ENCODE measurements around the gene MKKS. TPM values are rescaled to one million over a fixed set of nuclear protein-coding genes. Genes with fewer than 3 reads are reported as not detected.

The MKKS gene
- total and polyA plus RNA-seq, 2 of the 13 experiments (the other 11 are each of a cell fraction or from before 2014, with no cell fraction given): 26.7 to 34.5 TPM

DNA sequence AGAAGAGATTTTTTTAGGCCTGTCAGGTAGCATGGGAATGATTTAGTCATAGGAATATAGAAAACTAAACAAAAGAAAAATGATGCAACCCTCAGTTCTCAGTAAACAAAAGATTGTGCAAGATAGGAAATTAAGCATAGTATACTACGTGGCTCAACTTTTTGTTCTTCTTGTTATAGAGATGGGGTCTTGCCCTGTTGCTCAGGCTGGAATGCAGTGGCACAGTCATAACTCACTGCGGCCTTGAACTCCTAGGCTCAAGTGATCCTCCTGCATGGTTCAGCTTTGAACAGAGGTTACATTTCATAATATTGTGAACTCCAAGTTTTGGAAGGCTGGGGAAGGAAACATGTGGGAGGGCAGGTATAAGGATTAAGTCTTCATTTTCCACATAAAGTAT lies 29.6 kb upstream of the MKKS start (continued):
- TF ChIP-seq SP2 (CRISPR knock-in tag; IDR thresholded peaks at IDR 0.05): no peak
- no peak for TF ChIP-seq KLF15 (CRISPR knock-in tag; IDR thresholded peaks at IDR 0.05; ENCODE audit: borderline replicate concordance)
- peak; percentile 92 for TF ChIP-seq RCOR2 (CRISPR knock-in tag; IDR thresholded peaks at IDR 0.05)
- no peak for TF ChIP-seq ZNF280B (CRISPR knock-in tag; IDR thresholded peaks at IDR 0.05; ENCODE audit: borderline replicate concordance)
- no peak for TF ChIP-seq MTF2 (CRISPR knock-in tag; IDR thresholded peaks at IDR 0.05; ENCODE audit: borderline replicate concordance)
- TF ChIP-seq NR2F1 (CRISPR knock-in tag; IDR thresholded peaks at IDR 0.05): peak; percentile 64 to 75; a peak in 3 of 4 replicates
- no peak for TF ChIP-seq ZNF383 (CRISPR knock-in tag; IDR thresholded peaks at IDR 0.05; ENCODE audit: borderline replicate concordance)
- TF ChIP-seq DMTF1 (CRISPR knock-in tag; IDR thresholded peaks at IDR 0.05): no peak
- TF ChIP-seq, protein P1, sequence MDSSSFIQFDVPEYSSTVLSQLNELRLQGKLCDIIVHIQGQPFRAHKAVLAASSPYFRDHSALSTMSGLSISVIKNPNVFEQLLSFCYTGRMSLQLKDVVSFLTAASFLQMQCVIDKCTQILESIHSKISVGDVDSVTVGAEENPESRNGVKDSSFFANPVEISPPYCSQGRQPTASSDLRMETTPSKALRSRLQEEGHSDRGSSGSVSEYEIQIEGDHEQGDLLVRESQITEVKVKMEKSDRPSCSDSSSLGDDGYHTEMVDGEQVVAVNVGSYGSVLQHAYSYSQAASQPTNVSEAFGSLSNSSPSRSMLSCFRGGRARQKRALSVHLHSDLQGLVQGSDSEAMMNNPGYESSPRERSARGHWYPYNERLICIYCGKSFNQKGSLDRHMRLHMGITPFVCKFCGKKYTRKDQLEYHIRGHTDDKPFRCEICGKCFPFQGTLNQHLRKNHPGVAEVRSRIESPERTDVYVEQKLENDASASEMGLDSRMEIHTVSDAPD (CRISPR knock-in tag; IDR thresholded peaks at IDR 0.05): no peak
- TF ChIP-seq ZBTB7B (CRISPR knock-in tag; IDR thresholded peaks at IDR 0.05): 0 out of 2 replicates have a peak, but pooled peaks have one; percentile 20
- no peak for TF ChIP-seq ZNF598 (CRISPR knock-in tag; IDR thresholded peaks at IDR 0.05; ENCODE audit: borderline replicate concordance)
- no peak for TF ChIP-seq HNRNPL (IDR thresholded peaks at IDR 0.05; ENCODE audit: low read depth, low read length)
- no peak for TF ChIP-seq SRY (CRISPR knock-in tag; IDR thresholded peaks at IDR 0.05)
- TF ChIP-seq ZNF136 (CRISPR knock-in tag; IDR thresholded peaks at IDR 0.05; ENCODE audit: low read depth): no peak
- no peak for TF ChIP-seq ZNF547 (CRISPR knock-in tag; IDR thresholded peaks at IDR 0.05)
- TF ChIP-seq FOSL1 (CRISPR knock-in tag; IDR thresholded peaks at IDR 0.05; ENCODE audit: borderline replicate concordance): no peak
- peak; percentile 66 for TF ChIP-seq FOSL2 (CRISPR knock-in tag; IDR thresholded peaks at IDR 0.05)
- TF ChIP-seq ZNF549 (CRISPR knock-in tag; IDR thresholded peaks at IDR 0.05): no peak
- TF ChIP-seq KLF6 (CRISPR knock-in tag; IDR thresholded peaks at IDR 0.05): no peak
- TF ChIP-seq, protein P2, sequence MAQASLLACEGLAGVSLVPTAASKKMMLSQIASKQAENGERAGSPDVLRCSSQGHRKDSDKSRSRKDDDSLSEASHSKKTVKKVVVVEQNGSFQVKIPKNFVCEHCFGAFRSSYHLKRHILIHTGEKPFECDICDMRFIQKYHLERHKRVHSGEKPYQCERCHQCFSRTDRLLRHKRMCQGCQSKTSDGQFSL (CRISPR knock-in tag; IDR thresholded peaks at IDR 0.05): no peak
- TF ChIP-seq EED (CRISPR knock-in tag; IDR thresholded peaks at IDR 0.05): no peak
- no peak for TF ChIP-seq ZNF180 (CRISPR knock-in tag; IDR thresholded peaks at IDR 0.05; ENCODE audit: borderline replicate concordance, low read depth)
- no peak for TF ChIP-seq JDP2 (CRISPR knock-in tag; IDR thresholded peaks at IDR 0.05; ENCODE audit: borderline replicate concordance)
- no peak for TF ChIP-seq STAG1 (CRISPR knock-in tag; IDR thresholded peaks at IDR 0.05)
- TF ChIP-seq PAWR (CRISPR knock-in tag; IDR thresholded peaks at IDR 0.05; ENCODE audit: borderline replicate concordance): no peak
- TF ChIP-seq ZEB1 (IDR thresholded peaks at IDR 0.05; ENCODE audit: insufficient replicate concordance, low read depth): no peak
- no peak for TF ChIP-seq JUN (CRISPR knock-in tag; IDR thresholded peaks at IDR 0.05)

All from HepG2 (cell line).